HG03064 (cell line): ENCODE measurements around the gene S100A16.
A peak's percentile ranks its signal among the peaks of the same experiment; 100 is the strongest.

Experiments used
- ATAC-seq: cut with Tn5 transposase; IDR thresholded peaks from one replicate; pipeline ENCODE4 v1.9.1; 2021; ENCODE audit warnings: low read depth; ENCODE audit not compliant: unreplicated experiment

The S100A16 gene

DNA sequence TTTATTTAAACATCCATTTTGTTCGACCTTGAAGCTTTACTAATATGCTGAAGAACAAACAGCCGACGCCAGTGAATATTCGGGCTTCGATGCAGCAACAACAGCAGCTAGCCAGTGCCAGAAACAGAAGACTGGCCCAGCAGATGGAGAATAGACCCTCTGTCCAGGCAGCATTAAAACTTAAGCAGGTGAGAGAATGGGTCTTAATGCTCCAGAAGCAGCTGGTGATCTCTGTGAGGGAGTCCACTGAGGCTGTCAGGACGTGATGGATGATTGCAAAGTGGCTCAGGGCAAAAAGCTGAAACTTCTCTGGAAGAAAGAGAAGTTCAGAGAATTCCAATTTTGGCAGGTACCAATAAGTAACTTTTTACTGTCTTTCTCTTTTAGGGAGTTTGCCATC lies 25.3 kb upstream of the S100A16 start:
- no peak for ATAC-seq

DNA sequence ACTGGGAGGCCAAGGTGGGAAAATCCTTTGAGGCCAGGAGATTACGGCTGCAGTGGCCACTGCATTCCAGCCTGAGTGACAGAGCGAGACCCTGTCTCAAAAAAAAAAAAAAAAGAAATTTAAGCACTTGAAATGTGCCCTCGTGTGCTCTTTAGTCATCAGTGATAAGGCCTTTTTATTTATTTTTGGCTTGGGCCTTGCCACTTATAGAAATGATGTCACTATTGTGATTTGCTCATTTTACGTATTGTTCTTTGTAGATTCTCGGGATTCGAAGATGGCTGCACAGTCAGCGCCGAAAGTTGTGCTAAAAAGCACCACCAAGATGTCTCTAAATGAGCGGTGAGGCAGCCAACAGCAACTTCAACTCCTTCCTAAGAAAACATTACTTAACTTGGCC lies 23.4 kb upstream of the S100A16 start:
- no peak for ATAC-seq

DNA sequence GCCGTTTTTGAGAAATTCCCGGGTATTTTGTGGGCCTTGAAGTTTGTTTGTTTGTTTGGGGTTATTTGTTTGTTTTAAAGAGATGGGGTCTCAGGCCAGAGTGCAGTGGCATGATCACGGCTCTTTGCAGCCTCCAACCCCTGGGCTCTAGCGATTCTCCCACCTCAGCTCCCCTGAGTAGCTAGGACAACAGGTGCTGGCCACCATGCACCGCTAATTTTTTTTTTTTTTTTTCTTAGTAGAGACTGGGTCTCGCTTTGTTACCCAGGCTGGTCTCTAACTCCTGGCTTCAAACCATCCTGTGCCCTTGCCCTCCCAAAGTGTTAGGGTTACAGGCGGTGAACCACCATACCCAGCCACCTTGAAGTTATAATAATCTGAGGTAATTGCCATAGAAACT lies 22.9 kb upstream of the S100A16 start:
- no peak for ATAC-seq

- peak; percentile 78 for ATAC-seq
These were observed 21.1 kb upstream of the S100A16 start, which contains the start of gene CHTOP for GRCh38 chr1:153633754-153634665. Gene CHTOP (plus strand): TSS chr1:153634066. CDS start chr1:153636589, 2,523 bp downstream.

DNA sequence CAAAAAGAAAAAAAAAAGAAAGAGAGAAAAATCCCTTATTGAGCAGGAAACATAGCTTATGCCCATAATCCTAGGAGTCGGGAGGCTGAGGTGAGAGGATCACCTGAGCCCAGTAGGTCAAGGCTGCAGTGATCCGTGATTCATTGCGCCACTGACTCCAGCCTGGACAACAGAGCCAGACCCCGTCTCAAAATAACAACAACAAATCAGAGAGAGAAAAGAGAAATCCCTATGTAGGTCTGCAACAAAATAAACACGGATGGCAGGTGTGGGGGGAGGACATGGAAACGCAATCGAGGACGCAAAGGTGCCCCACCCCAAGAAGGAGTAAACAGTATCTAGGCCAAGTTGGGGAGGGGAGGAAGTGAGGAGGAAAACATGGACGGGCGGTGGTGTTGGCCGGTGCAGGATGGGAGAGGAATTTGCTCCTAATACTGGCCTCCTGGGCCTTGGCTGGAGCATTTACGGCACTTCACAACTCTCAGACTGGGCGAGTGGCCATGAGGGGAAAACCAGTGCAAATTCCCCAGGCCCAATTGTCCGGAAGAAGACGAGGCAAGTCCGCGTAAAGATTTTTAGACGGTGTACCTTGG lies 20.3 kb upstream of the S100A16 start:
- ATAC-seq = no peak

DNA sequence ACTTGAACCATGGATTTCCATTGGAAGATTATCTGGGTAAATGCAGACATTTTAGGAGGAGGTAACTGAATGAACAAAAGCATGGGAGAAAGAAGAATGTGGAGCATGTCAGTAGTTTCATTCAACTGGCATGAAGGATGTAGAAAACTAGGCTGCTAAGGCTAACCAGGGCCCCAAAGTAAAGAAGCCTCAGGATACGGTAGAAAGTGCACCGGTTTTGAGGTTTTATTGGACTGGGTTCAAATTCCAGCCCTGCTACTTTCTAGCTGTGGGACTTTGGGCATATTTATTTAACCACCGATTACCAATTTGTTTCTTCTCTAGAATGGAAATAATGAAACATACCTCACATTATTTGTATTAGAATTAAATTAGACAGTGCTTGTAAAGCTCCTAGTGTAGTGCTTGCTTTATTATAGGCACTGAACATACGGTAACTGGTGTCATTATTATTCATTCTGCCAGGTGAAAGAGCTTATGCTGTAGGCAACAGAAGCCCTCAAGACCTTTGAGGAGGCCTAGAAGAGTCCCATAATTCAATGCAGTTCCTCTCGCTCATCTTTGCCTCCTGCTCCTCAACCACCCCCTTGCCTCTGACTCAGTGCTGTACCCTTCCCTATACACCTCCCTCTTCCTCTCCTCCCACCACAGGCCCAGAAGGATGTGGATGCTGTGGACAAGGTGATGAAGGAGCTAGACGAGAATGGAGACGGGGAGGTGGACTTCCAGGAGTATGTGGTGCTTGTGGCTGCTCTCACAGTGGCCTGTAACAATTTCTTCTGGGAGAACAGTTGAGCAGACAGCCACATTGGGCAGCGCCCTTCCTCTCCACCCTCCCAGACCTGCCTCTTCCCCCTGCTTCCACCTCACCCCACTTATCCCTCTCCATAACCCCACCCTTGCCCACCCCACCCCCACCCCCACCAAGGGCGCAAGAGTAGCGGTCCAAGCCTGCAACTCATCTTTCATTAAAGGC lies 18.4 kb upstream of the S100A16 start:
- ATAC-seq = no peak

DNA sequence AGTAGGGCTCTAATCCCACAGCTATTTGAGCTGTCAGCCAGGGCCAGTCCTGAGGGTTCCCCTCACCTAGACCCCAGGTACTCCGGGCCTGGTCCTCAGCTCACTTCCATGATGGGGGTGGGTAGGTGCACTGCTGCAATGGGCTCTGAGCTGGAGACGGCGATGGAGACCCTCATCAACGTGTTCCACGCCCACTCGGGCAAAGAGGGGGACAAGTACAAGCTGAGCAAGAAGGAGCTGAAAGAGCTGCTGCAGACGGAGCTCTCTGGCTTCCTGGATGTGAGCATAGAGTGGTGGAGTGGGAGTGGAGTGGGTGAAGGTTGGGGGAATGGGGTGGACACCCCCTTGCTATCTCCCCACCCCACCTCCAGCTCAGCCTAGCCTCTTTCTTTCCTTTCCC lies 17.4 kb upstream of the S100A16 start:
- ATAC-seq = no peak

- no peak for ATAC-seq
These were observed 17.0 kb upstream of the S100A16 start for GRCh38 chr1:153629971-153630370.

- no peak for ATAC-seq
These were observed 16.4 kb upstream of the S100A16 start for GRCh38 chr1:153629343-153629665.

GRCh38 chr1:153628638-153629342 lies 15.9 kb upstream of the S100A16 start:
- no peak for ATAC-seq

GRCh38 chr1:153627715-153628626 lies 15.0 kb upstream of the S100A16 start, which contains the start of gene S100A1:
Gene S100A1 (plus strand): TSS chr1:153628434. CDS start chr1:153630522, 2,088 bp downstream.
- ATAC-seq = no peak

DNA sequence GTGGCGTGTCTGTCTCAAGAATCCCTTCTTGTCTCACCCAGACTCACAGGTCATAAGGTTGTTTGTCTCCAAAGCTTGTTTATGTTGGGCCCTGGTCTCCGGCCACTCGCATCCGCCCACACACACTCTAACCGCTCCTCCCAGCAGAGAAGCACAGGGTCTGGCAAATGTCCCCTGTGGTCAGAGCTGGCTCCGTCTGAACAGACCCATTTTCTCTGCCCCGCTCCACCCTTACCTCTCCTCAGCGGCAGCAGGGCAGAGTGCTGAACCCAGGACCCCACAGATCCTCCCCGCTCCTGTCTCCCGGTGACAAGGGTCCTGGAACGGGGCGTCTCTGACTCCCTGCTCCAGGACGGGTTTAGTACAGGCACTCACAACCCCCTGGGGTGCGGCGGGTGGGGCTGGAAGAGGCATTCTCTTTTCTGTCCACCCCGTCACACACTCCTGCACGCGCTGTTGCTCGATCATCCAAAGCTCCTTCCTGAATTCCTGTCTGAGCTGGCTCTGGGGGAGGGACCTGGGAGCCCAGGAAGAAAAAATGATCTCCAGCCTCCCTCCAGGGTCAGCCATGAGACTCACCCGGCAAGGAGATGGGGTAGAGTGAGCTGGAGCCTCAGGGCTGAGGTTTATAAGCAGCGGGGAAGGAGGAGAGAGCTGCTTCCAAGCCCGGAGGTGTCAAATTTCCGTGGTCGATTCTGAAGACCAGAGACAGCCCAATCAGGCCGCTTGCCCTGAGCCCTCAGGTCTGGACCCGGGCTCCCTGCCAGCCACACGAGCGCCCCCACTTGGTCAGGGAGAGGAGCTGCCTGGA lies 14.2 kb upstream of the S100A16 start, which contains the start of gene S100A13:
S100A13 (minus strand) TSS at position 602 of the 811 bp plus-strand sequence. CDS start 1,033 bp downstream, outside the sequence.
- ATAC-seq = no peak

GRCh38 chr1:153626477-153626903 lies 13.6 kb upstream of the S100A16 start:
- ATAC-seq = no peak

DNA sequence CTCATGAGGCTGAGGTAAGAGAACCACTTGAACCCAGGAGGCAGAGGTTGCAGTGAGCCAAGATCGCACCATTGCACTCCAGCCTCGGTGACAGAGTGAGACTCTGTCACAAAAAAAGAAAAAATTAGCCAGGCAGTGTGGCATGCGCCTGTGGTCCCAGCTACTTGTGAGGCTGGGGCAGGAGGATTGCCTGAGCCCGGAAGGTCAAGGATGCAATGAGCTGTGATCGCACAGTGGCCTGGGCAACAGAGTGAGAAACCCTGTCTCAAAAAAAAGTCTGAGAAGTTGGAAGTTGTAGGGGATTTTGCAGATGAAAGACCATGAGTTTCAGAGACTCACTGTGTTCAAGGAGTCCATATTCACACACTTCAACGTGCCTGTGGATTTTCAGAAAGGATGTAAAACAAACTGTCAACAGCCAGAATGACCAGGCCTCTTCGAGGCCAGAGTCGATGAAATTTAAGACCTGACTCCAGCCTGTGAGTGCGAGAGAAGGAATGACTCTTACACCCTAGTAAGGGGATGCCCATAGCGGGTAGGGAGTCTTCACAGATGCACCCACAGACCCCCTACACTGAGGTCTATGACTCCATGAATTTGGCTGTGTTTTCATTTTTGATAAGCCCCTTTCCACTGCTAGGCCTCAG lies 12.2 kb upstream of the S100A16 start:
- ATAC-seq = no peak

GRCh38 chr1:153623101-153623500 lies 10.2 kb upstream of the S100A16 start:
- ATAC-seq = no peak

DNA sequence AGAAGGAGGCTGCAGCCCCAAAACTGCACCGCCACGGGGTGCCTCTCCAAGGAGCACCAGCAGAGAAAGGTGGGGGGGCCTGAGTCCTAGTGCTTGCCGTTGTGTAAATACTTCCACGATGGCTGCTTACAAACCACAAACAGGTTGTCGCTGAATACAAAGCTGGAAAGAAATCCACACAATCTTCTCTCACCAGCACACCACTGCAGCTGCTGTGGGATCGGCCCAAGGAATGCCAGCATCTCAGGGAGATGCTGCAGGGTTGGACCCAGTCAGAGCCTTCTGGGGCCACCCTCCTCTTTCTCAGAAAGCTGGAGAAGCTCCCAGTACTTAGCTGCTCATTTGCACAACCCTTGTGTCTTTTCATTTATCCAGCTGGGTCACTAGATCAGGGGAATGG lies 6.2 kb upstream of the S100A16 start:
- ATAC-seq = no peak

GRCh38 chr1:153617663-153618062 lies 4.7 kb upstream of the S100A16 start:
- ATAC-seq = no peak

- ATAC-seq = no peak
These were observed 4.0 kb upstream of the S100A16 start for GRCh38 chr1:153616917-153617311.
